GM12801 (cell line): ENCODE measurements around the gene PCDH8.

Source experiments
- TF ChIP-seq, protein P1 (sequence below): IDR thresholded peaks from one replicate; pipeline ENCODE4 v1.5.1; 2011; ENCODE audit warnings: control low read depth; ENCODE audit not compliant: insufficient read length; ENCODE audit errors: extremely low read depth

Gene PCDH8

DNA sequence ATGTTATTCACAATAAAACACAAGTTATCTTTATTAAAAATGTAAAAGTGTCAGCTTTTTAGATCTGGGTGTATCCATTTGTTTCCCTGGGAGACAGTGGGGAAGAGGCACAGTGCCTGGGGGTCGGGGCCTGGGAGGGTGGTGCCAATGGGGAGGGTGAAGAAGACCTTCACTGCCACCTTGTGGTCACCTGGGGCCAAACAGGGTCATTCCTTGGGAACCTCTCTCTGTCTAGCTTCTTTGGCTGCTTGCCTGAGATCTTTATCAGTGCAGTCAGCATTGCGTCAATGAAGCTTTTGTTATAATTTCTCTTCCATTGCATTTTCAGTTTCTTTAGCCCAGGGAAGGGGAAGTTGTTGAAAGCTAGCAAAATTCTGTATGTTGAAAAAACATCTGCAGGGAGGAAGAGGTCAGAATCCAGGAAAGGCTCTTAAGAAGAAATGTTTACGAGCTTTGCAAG lies 39.1 kb downstream of the PCDH8 start:
- TF ChIP-seq, protein P1, sequence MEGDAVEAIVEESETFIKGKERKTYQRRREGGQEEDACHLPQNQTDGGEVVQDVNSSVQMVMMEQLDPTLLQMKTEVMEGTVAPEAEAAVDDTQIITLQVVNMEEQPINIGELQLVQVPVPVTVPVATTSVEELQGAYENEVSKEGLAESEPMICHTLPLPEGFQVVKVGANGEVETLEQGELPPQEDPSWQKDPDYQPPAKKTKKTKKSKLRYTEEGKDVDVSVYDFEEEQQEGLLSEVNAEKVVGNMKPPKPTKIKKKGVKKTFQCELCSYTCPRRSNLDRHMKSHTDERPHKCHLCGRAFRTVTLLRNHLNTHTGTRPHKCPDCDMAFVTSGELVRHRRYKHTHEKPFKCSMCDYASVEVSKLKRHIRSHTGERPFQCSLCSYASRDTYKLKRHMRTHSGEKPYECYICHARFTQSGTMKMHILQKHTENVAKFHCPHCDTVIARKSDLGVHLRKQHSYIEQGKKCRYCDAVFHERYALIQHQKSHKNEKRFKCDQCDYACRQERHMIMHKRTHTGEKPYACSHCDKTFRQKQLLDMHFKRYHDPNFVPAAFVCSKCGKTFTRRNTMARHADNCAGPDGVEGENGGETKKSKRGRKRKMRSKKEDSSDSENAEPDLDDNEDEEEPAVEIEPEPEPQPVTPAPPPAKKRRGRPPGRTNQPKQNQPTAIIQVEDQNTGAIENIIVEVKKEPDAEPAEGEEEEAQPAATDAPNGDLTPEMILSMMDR, result no peak

DNA sequence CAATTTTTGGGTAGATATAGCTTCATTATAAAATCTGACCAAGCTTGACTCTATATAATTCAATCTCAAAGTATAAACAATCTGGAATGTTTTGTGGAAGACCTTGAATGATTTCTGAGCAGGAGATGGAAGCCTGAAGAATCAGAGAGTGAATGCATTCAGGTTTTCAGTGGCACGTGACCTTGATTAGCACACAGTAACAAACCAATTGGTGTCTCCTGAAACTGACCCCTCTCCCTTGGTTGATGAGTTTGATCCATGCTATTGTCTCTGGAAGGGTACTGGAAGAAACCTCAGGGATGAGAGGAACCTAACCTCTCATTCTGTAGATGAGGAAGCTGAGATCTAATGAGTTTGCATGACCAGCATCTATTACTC lies 39.6 kb downstream of the PCDH8 start:
- TF ChIP-seq, protein P1, result no peak

DNA sequence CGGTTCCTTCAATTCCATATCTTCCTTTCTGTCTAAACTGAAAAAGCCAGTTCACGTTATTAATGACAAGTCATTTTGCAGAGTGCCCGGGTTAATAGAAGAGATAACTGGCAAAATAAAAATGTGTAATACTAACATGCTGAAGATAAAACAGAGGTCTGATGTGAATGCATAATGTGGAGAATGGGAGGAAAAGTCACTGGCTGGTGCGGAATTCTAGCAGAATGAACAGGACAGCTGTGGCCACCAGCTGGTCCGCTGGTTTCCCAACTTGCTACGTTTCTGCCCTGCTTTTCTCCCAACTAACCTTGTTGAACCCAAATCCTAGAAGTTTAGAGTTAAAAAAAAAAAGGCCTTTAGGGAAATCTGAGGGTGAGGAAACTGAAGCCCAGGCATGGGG lies 42.4 kb downstream of the PCDH8 start:
- TF ChIP-seq, protein P1, result no peak

DNA sequence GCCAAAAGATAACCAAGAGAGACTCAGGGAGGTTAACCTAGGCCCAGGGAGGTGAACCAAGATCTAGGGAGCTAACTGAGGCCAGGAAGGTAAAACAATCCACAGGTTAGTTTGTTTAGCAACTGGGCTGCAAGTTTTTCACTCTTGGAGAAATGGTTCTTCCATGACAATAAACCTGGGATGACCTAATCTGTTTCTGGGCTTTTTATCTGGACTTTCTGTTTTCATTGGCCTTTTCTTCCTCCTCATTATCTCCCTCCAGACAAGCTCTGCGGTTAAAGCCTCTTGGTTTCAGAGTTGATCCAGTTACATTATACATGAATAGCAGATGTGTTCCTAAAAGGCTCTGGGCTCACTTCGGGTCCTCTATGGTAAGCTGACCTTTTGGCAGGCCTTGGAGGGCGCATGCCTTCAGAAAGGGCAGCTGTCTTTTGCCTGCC lies 44.2 kb downstream of the PCDH8 start:
- TF ChIP-seq, protein P1, result no peak

DNA sequence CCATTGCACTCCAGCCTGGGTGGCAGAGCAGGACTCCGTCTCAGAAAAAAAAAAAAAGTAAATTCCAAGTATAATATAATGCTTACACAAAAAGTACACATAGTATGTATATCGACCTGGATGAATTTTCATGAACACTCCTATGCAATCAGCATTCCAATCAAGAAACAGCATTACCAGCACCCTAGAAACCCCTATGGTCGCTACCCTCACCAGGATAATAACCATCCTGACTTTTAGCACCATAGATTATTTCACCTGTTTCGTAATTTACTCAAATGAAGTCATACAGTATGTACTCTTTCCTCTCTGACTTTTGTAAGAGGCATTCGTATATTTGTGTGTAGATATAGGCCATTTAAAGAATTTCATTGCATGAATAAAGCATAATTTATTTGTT lies 47.6 kb downstream of the PCDH8 start:
- TF ChIP-seq, protein P1, result no peak

DNA sequence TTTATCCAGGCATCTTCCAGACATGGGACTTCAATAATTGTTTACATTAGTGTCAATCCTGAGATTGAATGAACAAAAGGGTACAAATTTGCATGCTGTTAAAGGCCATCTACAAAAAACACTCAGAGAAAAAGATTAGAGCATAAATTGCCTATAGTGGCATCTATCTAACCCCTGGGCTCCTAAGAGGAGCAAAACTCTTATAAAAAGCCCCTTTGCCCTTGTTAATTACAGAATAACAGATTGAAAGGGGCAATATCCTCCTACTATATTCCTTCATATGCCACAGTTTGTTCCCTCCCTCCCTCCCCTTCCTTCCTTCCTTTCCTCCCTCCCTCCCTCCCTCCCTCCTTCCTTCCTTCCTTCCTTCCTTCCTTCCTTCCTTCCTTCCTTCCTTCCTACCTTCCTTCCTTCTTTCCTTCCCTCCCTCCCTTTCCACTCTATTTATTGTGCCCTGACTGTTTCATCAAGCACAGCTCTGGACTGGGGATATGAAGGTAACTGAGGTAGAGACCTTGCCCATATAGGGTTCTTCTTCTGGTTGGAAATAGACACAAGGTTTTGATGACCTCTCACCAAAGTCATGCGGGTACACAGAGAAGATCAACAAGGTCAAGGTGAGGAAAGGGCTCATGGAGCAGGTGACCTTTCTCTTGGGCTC lies 49.5 kb downstream of the PCDH8 start:
- TF ChIP-seq, protein P1, result no peak

DNA sequence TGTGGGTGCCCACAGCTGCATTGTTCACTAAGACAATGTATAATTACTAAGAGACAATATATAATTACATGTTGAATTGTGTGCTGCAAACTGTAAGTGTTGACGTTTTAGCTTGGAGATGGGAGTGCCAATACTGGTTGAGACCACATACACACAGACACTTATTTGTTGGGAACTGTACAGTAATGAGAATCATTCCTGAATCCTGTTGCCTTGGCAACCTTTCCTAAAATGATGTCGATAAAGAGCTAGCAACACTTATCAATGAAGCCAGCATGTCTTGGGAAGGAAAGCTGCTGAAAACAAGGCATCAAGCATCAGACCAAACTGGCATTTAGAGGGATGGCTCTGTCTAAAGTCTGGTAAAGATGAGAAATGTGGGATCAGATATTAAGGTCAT lies 51.3 kb downstream of the PCDH8 start:
- TF ChIP-seq, protein P1, result no peak
